SU-DHL-6 (cell line): ENCODE results near the gene DNAJC10.

ENCODE experiments used
- H2AFZ ChIP-seq: fragments of 200-600 bp; sonication (generic); 2 replicates; pipeline ENCODE4 v1.6.1; 2014; ENCODE audit warnings: low read depth, mild to moderate bottlenecking, moderate library complexity, mixed read lengths, antibody characterized with exemption, low read length; ENCODE audit not compliant: severe bottlenecking
- H3F3A ChIP-seq: fragments of 200-600 bp; shearing (Covaris generic); 2 replicates; pipeline ENCODE4 v1.6.0; 2016; ENCODE audit warnings: antibody characterized with exemption, mild to moderate bottlenecking; ENCODE audit not compliant: insufficient read depth
- H3K27ac ChIP-seq: fragments of 200-600 bp; sonication (generic); 2 replicates; pipeline ENCODE4 v1.5.1; 2016; ENCODE audit warnings: low read depth, mild to moderate bottlenecking, low read length, moderate library complexity, mixed read lengths
- H3K27me3 ChIP-seq: fragments of 200-600 bp; sonication (generic), shearing (Covaris generic); 2 replicates; pipeline ENCODE4 v1.6.0; 2014; ENCODE audit warnings: mild to moderate bottlenecking, low read length
- H3K36me3 ChIP-seq: fragments of 200-600 bp; sonication (generic); 2 replicates; pipeline ENCODE4 v1.6.1; 2014; ENCODE audit warnings: mild to moderate bottlenecking, low read length, mixed read lengths
- H3K4me2 ChIP-seq: fragments of 300-600, 200-600 bp; shearing (Covaris generic), sonication (generic); 2 replicates; pipeline ENCODE4 v1.6.0; 2014; ENCODE audit warnings: low read length, low read depth, mild to moderate bottlenecking; ENCODE audit not compliant: poor library complexity, severe bottlenecking
- H3K4me3 ChIP-seq: fragments of 200-600 bp; sonication (generic); 2 replicates; pipeline ENCODE4 v1.5.1; 2014; ENCODE audit warnings: antibody characterized with exemption, low read length, mild to moderate bottlenecking, mixed read lengths; ENCODE audit not compliant: insufficient read depth, poor library complexity, severe bottlenecking
- H3K79me2 ChIP-seq: fragments of 200-600 bp; sonication (generic); 2 replicates; pipeline ENCODE4 v1.6.1; 2014; ENCODE audit warnings: mild to moderate bottlenecking, low read length, moderate library complexity; ENCODE audit not compliant: insufficient read depth
- H3K9ac ChIP-seq: fragments of 200-600 bp; sonication (generic); 2 replicates; pipeline ENCODE4 v1.7.0; 2014; ENCODE audit warnings: mild to moderate bottlenecking, low read length
- H3K9me2 ChIP-seq: fragments of 200-600 bp; sonication (generic); replicated peaks from 2 replicates; pipeline ENCODE4 v1.6.1; 2014; ENCODE audit warnings: low read length; ENCODE audit not compliant: insufficient read depth
- H3K9me3 ChIP-seq: fragments of 200-600 bp; sonication (generic); 2 replicates; pipeline ENCODE4 v1.6.1; 2014; ENCODE audit warnings: low read length, mixed read lengths; ENCODE audit not compliant: insufficient read depth
- H4K20me1 ChIP-seq: fragments of 200-600 bp; sonication (generic); 2 replicates; pipeline ENCODE4 v1.6.1; 2014; ENCODE audit warnings: low read depth, mild to moderate bottlenecking, antibody characterized with exemption, low read length, moderate library complexity, mixed read lengths
- EZH2phosphoT487 ChIP-seq: fragments of 200-600 bp; sonication (generic), shearing (Covaris generic); conservative IDR thresholded peaks from 2 replicates; pipeline ENCODE4 v1.6.1; 2018; ENCODE audit warnings: mild to moderate bottlenecking, antibody characterized with exemption, low read length, moderate library complexity, mixed read lengths
- TF ChIP-seq, protein P1 (sequence below): fragments of 200-600 bp; sonication (generic); IDR thresholded peaks from one replicate; pipeline ENCODE4 v1.5.1; 2017; ENCODE audit warnings: antibody characterized with exemption, mild to moderate bottlenecking, low read length, moderate library complexity; ENCODE audit not compliant: insufficient read depth, poor library complexity, severe bottlenecking

The DNAJC10 gene

DNA sequence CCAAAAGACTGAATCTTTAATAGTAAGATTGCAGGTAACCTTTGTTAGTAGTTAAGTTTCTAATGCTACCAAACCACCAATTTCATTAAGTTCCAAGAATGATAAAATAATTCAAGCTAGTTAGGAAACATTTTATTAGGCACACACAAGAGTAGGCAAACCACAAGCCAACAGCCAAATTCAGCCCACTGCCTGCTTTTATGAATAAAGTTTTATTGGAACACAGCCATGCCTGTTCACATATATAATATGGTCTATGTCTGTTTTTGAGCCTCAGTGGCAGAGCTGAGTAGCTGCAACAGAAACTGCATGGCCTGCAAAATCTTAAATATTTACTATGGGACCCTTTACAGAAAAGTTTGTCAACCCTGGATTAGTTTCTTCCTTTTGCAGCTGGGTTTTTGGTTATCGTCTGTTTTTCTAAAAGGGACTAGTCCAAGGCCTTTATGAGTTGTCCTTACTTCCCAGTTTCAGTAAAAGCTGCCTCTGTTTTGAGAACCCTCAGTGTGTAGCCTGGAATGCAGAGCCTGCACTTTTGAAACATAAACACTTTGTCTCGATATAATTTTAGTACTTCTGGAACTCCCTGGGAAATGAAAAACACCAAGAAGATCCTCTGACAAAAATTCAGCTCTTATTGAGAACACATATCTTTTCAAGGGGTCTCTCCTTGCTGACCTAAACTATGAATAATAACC is 111.3 kb downstream of the DNAJC10 start:
- Histone ChIP-seq H4K20me1 (no peaks in the 10 kb centered on the region), H3K27me3 (no peaks in the 10 kb centered on the region), H3K27ac (no peak overlapping the region), H3K36me3 (no peaks in the 10 kb centered on the region), H3K4me3 (no peak overlapping the region), H3K79me2 (no peaks in the 10 kb centered on the region), H3K9me3 (no peaks in the 10 kb centered on the region), H3K9me2 (no peaks in the 10 kb centered on the region), H2AFZ (no peak overlapping the region), H3F3A (no peaks in the 10 kb centered on the region), H3K4me2 (no peak overlapping the region), H3K9ac (no peak overlapping the region)
- TF ChIP-seq EZH2phosphoT487: no peak
- TF ChIP-seq, protein P1, sequence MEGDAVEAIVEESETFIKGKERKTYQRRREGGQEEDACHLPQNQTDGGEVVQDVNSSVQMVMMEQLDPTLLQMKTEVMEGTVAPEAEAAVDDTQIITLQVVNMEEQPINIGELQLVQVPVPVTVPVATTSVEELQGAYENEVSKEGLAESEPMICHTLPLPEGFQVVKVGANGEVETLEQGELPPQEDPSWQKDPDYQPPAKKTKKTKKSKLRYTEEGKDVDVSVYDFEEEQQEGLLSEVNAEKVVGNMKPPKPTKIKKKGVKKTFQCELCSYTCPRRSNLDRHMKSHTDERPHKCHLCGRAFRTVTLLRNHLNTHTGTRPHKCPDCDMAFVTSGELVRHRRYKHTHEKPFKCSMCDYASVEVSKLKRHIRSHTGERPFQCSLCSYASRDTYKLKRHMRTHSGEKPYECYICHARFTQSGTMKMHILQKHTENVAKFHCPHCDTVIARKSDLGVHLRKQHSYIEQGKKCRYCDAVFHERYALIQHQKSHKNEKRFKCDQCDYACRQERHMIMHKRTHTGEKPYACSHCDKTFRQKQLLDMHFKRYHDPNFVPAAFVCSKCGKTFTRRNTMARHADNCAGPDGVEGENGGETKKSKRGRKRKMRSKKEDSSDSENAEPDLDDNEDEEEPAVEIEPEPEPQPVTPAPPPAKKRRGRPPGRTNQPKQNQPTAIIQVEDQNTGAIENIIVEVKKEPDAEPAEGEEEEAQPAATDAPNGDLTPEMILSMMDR: no peak

DNA sequence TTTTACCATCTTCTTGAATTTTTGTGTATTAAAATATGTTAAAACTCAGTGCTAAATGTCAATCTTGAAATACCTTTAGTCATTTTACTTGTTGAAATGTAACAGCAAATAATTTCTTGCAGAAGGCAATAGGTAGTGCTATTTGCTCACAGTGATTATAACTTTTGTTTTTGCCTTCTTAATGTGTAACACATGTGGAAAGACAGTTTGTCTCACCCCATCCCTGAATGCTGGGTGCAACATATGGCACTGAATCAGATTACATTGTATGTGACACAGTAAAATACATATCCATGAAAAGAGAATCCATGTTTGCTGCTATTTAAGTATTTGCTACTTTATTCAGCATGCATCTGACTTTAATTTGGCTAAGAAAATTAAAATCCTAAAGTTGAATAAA is 115.0 kb downstream of the DNAJC10 start:
- H4K20me1 ChIP-seq: no peaks in the 10 kb centered on the region
- H3K36me3 ChIP-seq: no peaks in the 10 kb centered on the region
- H2AFZ ChIP-seq: no peak overlapping the region
- no peaks in the 10 kb centered on the region for H3K9me2 ChIP-seq
- H3F3A ChIP-seq: no peaks in the 10 kb centered on the region
- H3K4me2 ChIP-seq: no peak overlapping the region
- no peaks in the 10 kb centered on the region for H3K79me2 ChIP-seq
- H3K27ac ChIP-seq: no peak overlapping the region
- H3K4me3 ChIP-seq: no peak overlapping the region
- H3K27me3 ChIP-seq: no peaks in the 10 kb centered on the region
- no peaks in the 10 kb centered on the region for H3K9me3 ChIP-seq
- no peak overlapping the region for H3K9ac ChIP-seq
- TF ChIP-seq, protein P1: no peak
- no peak for TF ChIP-seq EZH2phosphoT487

DNA sequence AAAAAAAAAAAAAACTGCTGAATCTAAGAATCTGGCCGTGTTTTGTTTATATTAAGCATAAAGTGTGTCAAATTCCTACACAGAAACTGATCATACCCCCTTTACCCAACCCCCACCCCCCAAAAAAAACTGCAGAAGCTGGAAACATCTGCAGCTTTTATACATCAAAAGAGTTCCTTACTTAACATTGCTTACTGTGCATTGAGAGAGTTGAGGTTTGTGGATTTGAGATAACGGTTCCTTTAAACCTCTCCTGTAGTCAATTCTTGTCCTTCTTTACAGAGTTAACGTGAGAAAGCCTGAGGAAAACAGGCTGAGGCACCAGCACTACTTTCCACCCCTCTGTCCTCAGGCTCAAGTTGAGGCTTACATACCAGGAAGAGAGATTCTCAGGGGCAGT is 115.9 kb downstream of the DNAJC10 start:
- H3K4me2 ChIP-seq: no peak overlapping the region
- no peak overlapping the region for H2AFZ ChIP-seq

More for the DNA sequence above, 115.9 kb downstream of the DNAJC10 start:
- no peaks in the 10 kb centered on the region for H3K27me3 ChIP-seq
- H3K9me2 ChIP-seq: no peaks in the 10 kb centered on the region
- H3K9ac ChIP-seq: no peak overlapping the region
- H3K79me2 ChIP-seq: no peaks in the 10 kb centered on the region
- H4K20me1 ChIP-seq: no peaks in the 10 kb centered on the region
- no peaks in the 10 kb centered on the region for H3K9me3 ChIP-seq
- TF ChIP-seq EZH2phosphoT487: no peak
- TF ChIP-seq, protein P1: no peak
- no peaks in the 10 kb centered on the region for H3K36me3 ChIP-seq
- no peak overlapping the region for H3K4me3 ChIP-seq
- no peak overlapping the region for H3K27ac ChIP-seq
- H3F3A ChIP-seq: no peaks in the 10 kb centered on the region
